ENCODE data around the gene TREML2.

- TF ChIP-seq, protein P1, sequence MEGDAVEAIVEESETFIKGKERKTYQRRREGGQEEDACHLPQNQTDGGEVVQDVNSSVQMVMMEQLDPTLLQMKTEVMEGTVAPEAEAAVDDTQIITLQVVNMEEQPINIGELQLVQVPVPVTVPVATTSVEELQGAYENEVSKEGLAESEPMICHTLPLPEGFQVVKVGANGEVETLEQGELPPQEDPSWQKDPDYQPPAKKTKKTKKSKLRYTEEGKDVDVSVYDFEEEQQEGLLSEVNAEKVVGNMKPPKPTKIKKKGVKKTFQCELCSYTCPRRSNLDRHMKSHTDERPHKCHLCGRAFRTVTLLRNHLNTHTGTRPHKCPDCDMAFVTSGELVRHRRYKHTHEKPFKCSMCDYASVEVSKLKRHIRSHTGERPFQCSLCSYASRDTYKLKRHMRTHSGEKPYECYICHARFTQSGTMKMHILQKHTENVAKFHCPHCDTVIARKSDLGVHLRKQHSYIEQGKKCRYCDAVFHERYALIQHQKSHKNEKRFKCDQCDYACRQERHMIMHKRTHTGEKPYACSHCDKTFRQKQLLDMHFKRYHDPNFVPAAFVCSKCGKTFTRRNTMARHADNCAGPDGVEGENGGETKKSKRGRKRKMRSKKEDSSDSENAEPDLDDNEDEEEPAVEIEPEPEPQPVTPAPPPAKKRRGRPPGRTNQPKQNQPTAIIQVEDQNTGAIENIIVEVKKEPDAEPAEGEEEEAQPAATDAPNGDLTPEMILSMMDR (IDR thresholded peaks at IDR 0.05), result no peak
- no peak for TF ChIP-seq POLR2A (IDR thresholded peaks at IDR 0.05)
These were observed 25.9 kb downstream of the TREML2 start for GRCh38 chr6:41175084-41175483.

Measured in Peyer's patch (tissue), 4 donors.